ENCODE measurements around the gene SLX9. TPM values are rescaled to one million over a fixed set of nuclear protein-coding genes. Genes with fewer than 3 reads are reported as not detected.

The SLX9 gene
- polyA plus RNA-seq, 1 donor from 2014 or later = 15.4 TPM

- Histone ChIP-seq H3K9me3 (ENCODE audit: low read length) (no peaks in the 10 kb centered on the region), H3K79me2 (replicated peaks; ENCODE audit: insufficient read depth, low read length) (no peaks in the 10 kb centered on the region), H3K27ac (ENCODE audit: low read length) (no peak overlapping the region), H3K9ac (ENCODE audit: low read length) (no peak overlapping the region), H3K4me2 (ENCODE audit: low read length) (no peak overlapping the region), H3F3A (ENCODE audit: insufficient read depth, low read length, poor library complexity, severe bottlenecking) (no peaks in the 10 kb centered on the region), H2AFZ (ENCODE audit: low read depth, low read length) (no peak overlapping the region), H3K27me3 (ENCODE audit: insufficient read depth, low read depth, low read length) (no peaks in the 10 kb centered on the region), H3K4me3 (ENCODE audit: low read length) (no peak overlapping the region), H3K36me3 (ENCODE audit: insufficient read depth, low read length) (no peaks in the 10 kb centered on the region), H4K20me1 (ENCODE audit: insufficient read depth) (no peaks in the 10 kb centered on the region), H3K9me2 (ENCODE audit: insufficient read depth, low read length) (no peaks in the 10 kb centered on the region)
- TF ChIP-seq REST (IDR thresholded peaks at IDR 0.05; ENCODE audit: borderline replicate concordance) (no peak), MXI1 (conservative IDR thresholded peaks at IDR 0.05; ENCODE audit: poor library complexity, severe bottlenecking) (no peak)
These were observed 30.3 kb downstream of the SLX9 start for GRCh38 chr21:44969931-44970755.

DNA sequence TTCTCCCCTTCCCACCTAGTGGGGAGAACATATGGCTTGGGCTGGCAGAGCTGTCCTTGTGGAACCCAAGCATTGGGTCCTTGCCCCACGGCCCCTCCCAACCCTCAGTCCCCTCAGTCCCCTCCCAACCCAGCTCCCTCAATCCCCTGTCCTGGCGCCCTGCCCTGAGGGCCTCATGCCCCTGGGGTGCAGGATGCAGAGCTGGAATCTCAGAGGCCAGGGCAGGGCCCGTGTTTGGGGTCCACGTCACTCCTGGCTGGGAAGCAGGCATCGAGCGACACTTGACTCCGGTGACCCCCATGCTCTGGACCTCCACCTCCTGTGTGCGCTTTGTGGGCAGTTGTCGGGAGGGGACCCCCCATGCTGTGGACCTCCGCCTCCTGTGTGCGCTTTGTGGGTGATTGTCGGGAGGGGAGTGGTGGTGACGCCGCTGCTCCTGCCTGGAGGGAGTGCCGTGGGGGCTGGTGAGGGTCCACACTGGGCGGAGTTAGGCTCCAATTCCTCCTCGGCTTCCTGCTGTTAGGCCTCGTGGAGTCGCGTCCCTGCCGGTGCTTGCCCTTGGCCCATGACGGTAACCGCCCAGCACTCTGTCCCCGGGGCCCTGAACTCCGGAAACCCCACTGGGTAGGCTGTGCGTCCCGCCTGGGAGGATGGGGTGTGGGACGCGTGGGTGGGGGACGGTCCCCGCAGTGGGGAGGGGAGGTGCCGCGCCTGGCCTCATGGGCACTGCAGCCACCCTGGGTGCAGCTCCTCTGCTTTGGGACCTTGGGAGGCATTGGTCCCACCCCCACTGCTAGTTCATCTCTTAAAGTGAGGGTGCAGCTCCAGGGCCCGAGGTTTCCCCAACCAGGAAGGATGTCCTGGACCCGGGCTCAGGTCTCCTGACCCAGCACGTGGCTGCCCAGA is 31.2 kb downstream of the SLX9 start:
- Histone ChIP-seq H4K20me1 (ENCODE audit: insufficient read depth) (no peaks in the 10 kb centered on the region), H3K4me3 (ENCODE audit: low read length) (no peak overlapping the region), H3K27me3 (ENCODE audit: insufficient read depth, low read depth, low read length) (no peaks in the 10 kb centered on the region), H3K27ac (ENCODE audit: low read length) (no peak overlapping the region), H2AFZ (ENCODE audit: low read depth, low read length) (no peak overlapping the region), H3K36me3 (ENCODE audit: insufficient read depth, low read length) (no peaks in the 10 kb centered on the region), H3K9ac (ENCODE audit: low read length) (no peak overlapping the region), H3F3A (ENCODE audit: insufficient read depth, low read length, poor library complexity, severe bottlenecking) (no peaks in the 10 kb centered on the region), H3K9me3 (ENCODE audit: low read length) (no peaks in the 10 kb centered on the region), H3K79me2 (replicated peaks; ENCODE audit: insufficient read depth, low read length) (no peaks in the 10 kb centered on the region), H3K4me2 (ENCODE audit: low read length) (no peak overlapping the region), H3K9me2 (ENCODE audit: insufficient read depth, low read length) (no peaks in the 10 kb centered on the region)
- TF ChIP-seq POLR2AphosphoS5 (IDR thresholded peaks at IDR 0.05) = no peak
- TF ChIP-seq REST (IDR thresholded peaks at IDR 0.05; ENCODE audit: borderline replicate concordance) = no peak
- no peak for TF ChIP-seq EP300 (conservative IDR thresholded peaks at IDR 0.05; ENCODE audit: poor library complexity, severe bottlenecking)
- no peak for TF ChIP-seq RAD21 (conservative IDR thresholded peaks at IDR 0.05)
- TF ChIP-seq MXI1 (conservative IDR thresholded peaks at IDR 0.05; ENCODE audit: poor library complexity, severe bottlenecking) = no peak
- no peak for TF ChIP-seq SMC3 (conservative IDR thresholded peaks at IDR 0.05; ENCODE audit: poor library complexity)
- no peak for TF ChIP-seq TAF1 (IDR thresholded peaks at IDR 0.05; ENCODE audit: low read depth)
- no peak for TF ChIP-seq CTCF (IDR thresholded peaks at IDR 0.05; ENCODE audit: poor library complexity, severe bottlenecking)
- TF ChIP-seq EZH2 (IDR thresholded peaks at IDR 0.05; ENCODE audit: borderline replicate concordance, insufficient read depth, low read length, poor library complexity, severe bottlenecking) = no peak
